SU-DHL-6 (cell line): ENCODE results near the gene AP3D1.
"Not testable (repeated sequence)": the region's sequence is repeated elsewhere in the genome, so short reads cannot be mapped to it uniquely, and the experiment has no call there.

Experiments
- H2AFZ ChIP-seq: fragments of 200-600 bp; sonication (generic); 2 replicates; pipeline ENCODE4 v1.6.1; 2014; ENCODE audit warnings: low read depth, mild to moderate bottlenecking, moderate library complexity, mixed read lengths, antibody characterized with exemption, low read length; ENCODE audit not compliant: severe bottlenecking
- H3F3A ChIP-seq: fragments of 200-600 bp; shearing (Covaris generic); 2 replicates; pipeline ENCODE4 v1.6.0; 2016; ENCODE audit warnings: antibody characterized with exemption, mild to moderate bottlenecking; ENCODE audit not compliant: insufficient read depth
- H3K27ac ChIP-seq: fragments of 200-600 bp; sonication (generic); 2 replicates; pipeline ENCODE4 v1.5.1; 2016; ENCODE audit warnings: low read depth, mild to moderate bottlenecking, low read length, moderate library complexity, mixed read lengths
- H3K27me3 ChIP-seq: fragments of 200-600 bp; sonication (generic), shearing (Covaris generic); 2 replicates; pipeline ENCODE4 v1.6.0; 2014; ENCODE audit warnings: mild to moderate bottlenecking, low read length
- H3K36me3 ChIP-seq: fragments of 200-600 bp; sonication (generic); 2 replicates; pipeline ENCODE4 v1.6.1; 2014; ENCODE audit warnings: mild to moderate bottlenecking, low read length, mixed read lengths
- H3K4me2 ChIP-seq: fragments of 300-600, 200-600 bp; shearing (Covaris generic), sonication (generic); 2 replicates; pipeline ENCODE4 v1.6.0; 2014; ENCODE audit warnings: low read length, low read depth, mild to moderate bottlenecking; ENCODE audit not compliant: poor library complexity, severe bottlenecking
- H3K4me3 ChIP-seq: fragments of 200-600 bp; sonication (generic); 2 replicates; pipeline ENCODE4 v1.5.1; 2014; ENCODE audit warnings: antibody characterized with exemption, low read length, mild to moderate bottlenecking, mixed read lengths; ENCODE audit not compliant: insufficient read depth, poor library complexity, severe bottlenecking
- H3K79me2 ChIP-seq: fragments of 200-600 bp; sonication (generic); 2 replicates; pipeline ENCODE4 v1.6.1; 2014; ENCODE audit warnings: mild to moderate bottlenecking, low read length, moderate library complexity; ENCODE audit not compliant: insufficient read depth
- H3K9ac ChIP-seq: fragments of 200-600 bp; sonication (generic); 2 replicates; pipeline ENCODE4 v1.7.0; 2014; ENCODE audit warnings: mild to moderate bottlenecking, low read length
- H3K9me2 ChIP-seq: fragments of 200-600 bp; sonication (generic); replicated peaks from 2 replicates; pipeline ENCODE4 v1.6.1; 2014; ENCODE audit warnings: low read length; ENCODE audit not compliant: insufficient read depth
- H3K9me3 ChIP-seq: fragments of 200-600 bp; sonication (generic); 2 replicates; pipeline ENCODE4 v1.6.1; 2014; ENCODE audit warnings: low read length, mixed read lengths; ENCODE audit not compliant: insufficient read depth
- H4K20me1 ChIP-seq: fragments of 200-600 bp; sonication (generic); 2 replicates; pipeline ENCODE4 v1.6.1; 2014; ENCODE audit warnings: low read depth, mild to moderate bottlenecking, antibody characterized with exemption, low read length, moderate library complexity, mixed read lengths
- EZH2phosphoT487 ChIP-seq: fragments of 200-600 bp; sonication (generic), shearing (Covaris generic); conservative IDR thresholded peaks from 2 replicates; pipeline ENCODE4 v1.6.1; 2018; ENCODE audit warnings: mild to moderate bottlenecking, antibody characterized with exemption, low read length, moderate library complexity, mixed read lengths
- TF ChIP-seq, protein P1 (sequence below): fragments of 200-600 bp; sonication (generic); IDR thresholded peaks from one replicate; pipeline ENCODE4 v1.5.1; 2017; ENCODE audit warnings: antibody characterized with exemption, mild to moderate bottlenecking, low read length, moderate library complexity; ENCODE audit not compliant: insufficient read depth, poor library complexity, severe bottlenecking

The AP3D1 gene

DNA sequence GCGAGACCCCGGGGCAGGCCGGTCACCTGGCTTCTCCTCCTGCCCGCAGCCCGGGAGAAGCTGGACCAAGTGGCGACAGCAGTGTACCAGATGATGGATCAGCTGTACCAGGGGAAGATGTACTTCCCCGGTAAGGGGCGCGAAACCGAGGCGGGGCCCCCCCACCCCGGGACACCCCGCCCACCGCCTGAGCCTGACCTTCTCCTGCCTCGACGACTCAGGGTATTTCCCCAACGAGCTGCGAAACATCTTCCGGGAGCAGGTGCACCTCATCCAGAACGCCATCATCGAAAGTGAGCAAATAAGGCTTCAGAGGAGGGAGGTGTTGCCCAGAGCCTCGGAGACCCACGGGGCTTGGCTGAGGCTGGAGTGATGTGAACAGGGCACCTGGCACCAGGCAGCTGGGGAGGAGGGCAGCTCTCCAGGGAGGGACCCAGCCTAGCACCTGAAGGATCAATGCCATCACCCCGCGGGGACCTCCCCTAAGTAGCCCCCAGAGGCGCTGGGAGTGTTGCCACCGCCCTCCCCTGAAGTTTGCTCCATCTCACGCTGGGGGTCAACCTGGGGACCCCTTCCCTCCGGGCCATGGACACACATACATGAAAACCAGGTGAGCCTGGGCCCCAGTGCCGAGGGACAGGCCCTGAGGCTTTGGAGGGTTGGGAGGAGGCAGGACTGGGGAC lies 54.0 kb downstream of the AP3D1 start:
- Histone ChIP-seq H3K9ac (peak overlapping the region; percentile 62), H3F3A (peaks cover 15% of the 10 kb centered on the region), H3K9me2 (no peaks in the 10 kb centered on the region), H4K20me1 (no peaks in the 10 kb centered on the region), H3K27ac (peak overlapping the region; percentile 26; the same call in 1 of the 2 replicates), H3K79me2 (peaks cover 37% of the 10 kb centered on the region), H3K4me3 (peak overlapping the region; percentile 66), H2AFZ (no peak overlapping the region), H3K36me3 (no peaks in the 10 kb centered on the region), H3K9me3 (no peaks in the 10 kb centered on the region), H3K4me2 (peak overlapping the region; percentile 80), H3K27me3 (no peaks in the 10 kb centered on the region)
- TF ChIP-seq, protein P1, sequence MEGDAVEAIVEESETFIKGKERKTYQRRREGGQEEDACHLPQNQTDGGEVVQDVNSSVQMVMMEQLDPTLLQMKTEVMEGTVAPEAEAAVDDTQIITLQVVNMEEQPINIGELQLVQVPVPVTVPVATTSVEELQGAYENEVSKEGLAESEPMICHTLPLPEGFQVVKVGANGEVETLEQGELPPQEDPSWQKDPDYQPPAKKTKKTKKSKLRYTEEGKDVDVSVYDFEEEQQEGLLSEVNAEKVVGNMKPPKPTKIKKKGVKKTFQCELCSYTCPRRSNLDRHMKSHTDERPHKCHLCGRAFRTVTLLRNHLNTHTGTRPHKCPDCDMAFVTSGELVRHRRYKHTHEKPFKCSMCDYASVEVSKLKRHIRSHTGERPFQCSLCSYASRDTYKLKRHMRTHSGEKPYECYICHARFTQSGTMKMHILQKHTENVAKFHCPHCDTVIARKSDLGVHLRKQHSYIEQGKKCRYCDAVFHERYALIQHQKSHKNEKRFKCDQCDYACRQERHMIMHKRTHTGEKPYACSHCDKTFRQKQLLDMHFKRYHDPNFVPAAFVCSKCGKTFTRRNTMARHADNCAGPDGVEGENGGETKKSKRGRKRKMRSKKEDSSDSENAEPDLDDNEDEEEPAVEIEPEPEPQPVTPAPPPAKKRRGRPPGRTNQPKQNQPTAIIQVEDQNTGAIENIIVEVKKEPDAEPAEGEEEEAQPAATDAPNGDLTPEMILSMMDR: no peak
- no peak for TF ChIP-seq EZH2phosphoT487

DNA sequence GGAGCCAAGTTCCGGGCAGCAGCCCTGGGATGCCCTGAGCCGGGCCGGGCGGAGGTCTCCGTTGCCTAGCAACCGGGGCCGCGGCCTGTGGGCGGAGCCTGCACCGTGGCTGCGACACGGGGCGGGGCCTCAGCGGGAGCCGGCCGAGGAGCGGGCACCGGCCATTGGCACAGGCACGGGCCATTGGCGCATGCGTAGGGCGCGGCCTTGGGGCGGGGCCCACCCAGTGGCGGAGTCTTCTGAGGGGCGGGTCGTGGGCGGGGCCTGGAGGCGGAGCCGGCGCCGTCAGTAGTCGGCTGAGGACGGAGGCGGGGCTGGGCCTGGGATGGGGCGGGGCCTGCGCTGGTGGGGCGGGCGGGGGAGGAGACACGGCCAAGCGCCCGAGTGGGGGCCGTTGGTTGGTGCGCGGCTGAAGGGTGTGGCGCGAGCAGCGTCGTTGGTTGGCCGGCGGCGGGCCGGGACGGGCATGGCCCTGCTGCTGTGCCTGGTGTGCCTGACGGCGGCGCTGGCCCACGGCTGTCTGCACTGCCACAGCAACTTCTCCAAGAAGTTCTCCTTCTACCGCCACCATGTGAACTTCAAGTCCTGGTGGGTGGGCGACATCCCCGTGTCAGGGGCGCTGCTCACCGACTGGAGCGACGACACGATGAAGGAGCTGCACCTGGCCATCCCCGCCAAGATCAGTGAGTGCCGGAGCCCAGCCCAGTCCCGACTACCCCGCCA lies 54.7 kb downstream of the AP3D1 start, which contains the start of gene IZUMO4:
Gene IZUMO4 (plus strand): TSS at position 436 of the 723 bp plus-strand sequence. CDS start 31 bp downstream, at position 467.
- Histone ChIP-seq H3K4me2 (peak within 1 kb of the TSS; percentile 80), H3K9me2 (no peaks in the 10 kb centered on the region), H2AFZ (no peak within 1 kb of the TSS), H3K4me3 (peak within 1 kb of the TSS; percentile 73), H4K20me1 (no peaks in the 10 kb centered on the region), H3K27ac (peak within 1 kb of the TSS; percentile 98), H3K27me3 (no peaks in the 10 kb centered on the region), H3K36me3 (no peaks in the 10 kb centered on the region), H3K79me2 (peaks cover 41% of the 10 kb centered on the region), H3K9me3 (no peaks in the 10 kb centered on the region), H3K9ac (peak within 1 kb of the TSS; percentile 78), H3F3A (peaks cover 22% of the 10 kb centered on the region)
- TF ChIP-seq, protein P1: peak; percentile 37
- TF ChIP-seq EZH2phosphoT487: no peak

GRCh38 chr19:2096034-2096479 lies 55.3 kb downstream of the AP3D1 start, which contains the start of gene MOB3A:
TSS of gene MOB3A (minus strand) at chr19:2096326. CDS start at chr19:2078560, 17,766 bp downstream.
- Histone ChIP-seq H3K4me2 (peak within 1 kb of the TSS; percentile 80), H3K9me3 (no peaks in the 10 kb centered on the region), H3K4me3 (peak within 1 kb of the TSS; percentile 73), H3K79me2 (peaks cover 41% of the 10 kb centered on the region), H3K36me3 (no peaks in the 10 kb centered on the region), H3K27me3 (no peaks in the 10 kb centered on the region), H4K20me1 (no peaks in the 10 kb centered on the region), H3K9me2 (no peaks in the 10 kb centered on the region), H2AFZ (no peak within 1 kb of the TSS), H3F3A (peaks cover 28% of the 10 kb centered on the region), H3K27ac (peak within 1 kb of the TSS; percentile 98), H3K9ac (peak within 1 kb of the TSS; percentile 78)
- TF ChIP-seq, protein P1: peak; percentile 22
- no peak for TF ChIP-seq EZH2phosphoT487

DNA sequence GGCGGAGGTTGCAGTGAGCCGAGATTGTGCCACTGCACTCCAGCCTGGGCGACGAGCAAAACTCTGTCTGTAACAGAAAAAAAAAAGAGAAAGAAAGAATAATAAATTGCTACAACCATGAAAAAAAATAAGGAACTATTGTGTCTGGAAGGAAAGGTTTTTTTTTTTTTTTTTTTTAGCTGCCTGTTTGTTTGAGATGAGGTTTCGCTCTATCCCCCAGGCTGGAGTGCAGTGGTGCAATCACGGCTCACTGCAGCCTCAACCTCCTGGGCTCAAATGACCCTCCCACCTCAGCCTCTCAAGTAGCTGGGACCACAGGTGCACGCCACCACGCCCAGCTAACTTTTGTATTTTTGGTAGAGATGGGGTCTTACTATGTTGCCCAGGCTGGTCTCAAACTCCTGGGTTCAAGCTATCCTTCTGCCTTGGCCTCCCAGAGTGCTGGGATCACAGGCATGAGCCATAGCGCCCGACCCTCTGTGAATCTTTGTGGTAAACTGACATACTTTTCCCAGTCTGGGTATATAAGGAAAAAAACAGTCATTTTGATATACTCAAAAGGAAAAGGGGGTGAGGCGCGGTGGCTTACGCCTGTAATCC lies 59.3 kb downstream of the AP3D1 start:
- not testable (repeated sequence) for H3K36me3 ChIP-seq, H3K27me3 ChIP-seq, H2AFZ ChIP-seq, H3K4me3 ChIP-seq, H3K9me2 ChIP-seq, H3K9me3 ChIP-seq, H4K20me1 ChIP-seq
- Histone ChIP-seq H3K4me2 (peak overlapping the region; percentile 80), H3K9ac (peak overlapping the region; percentile 62; the same call in 1 of the 2 replicates), H3K79me2 (peaks cover 41% of the 10 kb centered on the region), H3K27ac (peak overlapping the region; percentile 98), H3F3A (peaks cover 67% of the 10 kb centered on the region)
